ENCODE results near the gene SERTAD1.

The SERTAD1 gene

DNA sequence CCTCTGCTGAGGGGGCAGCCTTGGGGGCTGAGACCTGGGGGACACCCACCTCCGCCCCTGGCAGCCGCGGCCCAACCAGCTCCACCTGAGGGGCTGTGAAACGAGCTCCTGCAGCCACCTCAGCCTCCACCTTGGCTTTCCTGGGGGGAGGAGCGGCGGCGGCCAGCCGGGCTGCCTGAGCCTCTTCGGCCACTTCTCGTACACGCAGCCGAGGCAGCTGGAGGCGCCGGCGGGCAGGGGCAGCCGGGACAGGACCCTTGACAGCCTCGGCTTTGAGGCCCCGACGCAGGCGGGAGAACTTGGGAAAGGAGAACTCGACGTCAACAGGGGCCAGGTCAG lies 28.3 kb downstream of the SERTAD1 start:
- DNase-seq = no peak

DNA sequence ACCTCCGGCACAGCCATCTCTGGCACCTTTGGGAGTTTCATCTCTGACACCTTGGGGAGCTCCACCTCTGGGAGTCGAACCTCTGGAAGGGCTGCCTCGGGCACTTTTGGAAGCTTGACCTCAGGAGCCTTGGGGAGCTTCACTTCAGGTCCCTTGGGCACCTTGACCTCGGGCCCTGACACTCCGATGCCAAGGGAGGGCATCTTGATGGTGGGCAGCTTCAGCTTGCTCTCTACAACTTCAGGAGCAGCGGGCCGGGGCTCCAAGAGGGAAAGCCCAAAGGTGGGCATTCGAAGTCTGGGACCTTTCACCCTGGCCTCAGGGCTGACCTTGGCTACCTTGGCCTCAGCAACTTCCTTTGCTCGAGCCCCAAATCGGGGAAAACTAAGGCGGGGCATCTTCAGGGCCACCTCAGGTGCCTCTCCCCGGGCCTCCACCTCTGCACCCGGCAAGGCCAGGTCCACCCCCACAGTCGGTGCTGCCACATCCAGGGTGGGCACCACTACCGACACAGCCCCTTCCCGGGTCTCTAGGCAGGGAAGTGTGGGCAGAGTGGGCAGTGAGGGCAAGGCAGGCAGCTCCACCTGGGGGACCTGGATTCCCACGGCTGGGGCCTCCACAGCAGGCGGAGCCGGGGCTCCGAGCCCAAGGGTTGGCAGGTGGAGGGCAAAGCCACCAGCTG lies 28.8 kb downstream of the SERTAD1 start:
- no peak for DNase-seq

DNA sequence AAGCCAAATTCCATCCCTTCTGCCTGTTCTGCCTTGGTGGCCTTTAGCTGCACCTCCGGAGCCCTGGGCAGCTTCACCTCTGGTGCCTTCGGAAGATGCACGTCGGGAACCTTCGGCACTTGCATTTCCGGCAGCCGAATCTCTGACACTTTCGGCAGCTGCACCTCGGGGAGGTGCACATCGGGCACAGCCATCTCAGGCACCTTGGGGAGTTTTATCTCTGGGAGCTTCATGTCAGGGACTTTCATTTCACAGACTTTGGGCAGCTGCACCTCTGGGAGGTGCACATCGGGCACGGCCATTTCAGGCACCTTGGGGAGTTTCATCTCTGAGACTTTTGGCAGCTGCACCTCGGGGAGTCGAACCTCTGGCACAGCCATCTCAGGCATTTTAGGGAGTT lies 29.8 kb downstream of the SERTAD1 start:
- DNase-seq = no peak

DNA sequence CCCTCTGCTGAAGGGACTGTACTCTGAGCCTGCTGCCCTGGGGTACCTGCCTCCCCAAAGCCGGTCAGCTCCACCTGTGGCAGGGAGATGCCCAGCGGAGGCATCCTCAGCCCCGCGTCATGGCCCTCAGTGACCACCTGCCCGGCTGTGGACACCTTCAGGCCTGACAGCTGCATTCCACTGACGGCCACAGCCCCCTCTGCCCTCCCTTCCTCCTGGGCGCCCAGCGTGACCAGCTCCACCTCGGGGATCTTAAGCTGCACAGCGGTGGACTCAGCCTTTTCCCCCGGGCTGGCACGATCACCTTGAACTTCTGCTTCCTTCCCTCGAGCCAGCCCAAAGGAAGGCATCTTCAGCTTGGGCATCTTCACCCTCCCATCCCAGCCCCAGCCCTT lies 31.0 kb downstream of the SERTAD1 start:
- DNase-seq = no peak

DNA sequence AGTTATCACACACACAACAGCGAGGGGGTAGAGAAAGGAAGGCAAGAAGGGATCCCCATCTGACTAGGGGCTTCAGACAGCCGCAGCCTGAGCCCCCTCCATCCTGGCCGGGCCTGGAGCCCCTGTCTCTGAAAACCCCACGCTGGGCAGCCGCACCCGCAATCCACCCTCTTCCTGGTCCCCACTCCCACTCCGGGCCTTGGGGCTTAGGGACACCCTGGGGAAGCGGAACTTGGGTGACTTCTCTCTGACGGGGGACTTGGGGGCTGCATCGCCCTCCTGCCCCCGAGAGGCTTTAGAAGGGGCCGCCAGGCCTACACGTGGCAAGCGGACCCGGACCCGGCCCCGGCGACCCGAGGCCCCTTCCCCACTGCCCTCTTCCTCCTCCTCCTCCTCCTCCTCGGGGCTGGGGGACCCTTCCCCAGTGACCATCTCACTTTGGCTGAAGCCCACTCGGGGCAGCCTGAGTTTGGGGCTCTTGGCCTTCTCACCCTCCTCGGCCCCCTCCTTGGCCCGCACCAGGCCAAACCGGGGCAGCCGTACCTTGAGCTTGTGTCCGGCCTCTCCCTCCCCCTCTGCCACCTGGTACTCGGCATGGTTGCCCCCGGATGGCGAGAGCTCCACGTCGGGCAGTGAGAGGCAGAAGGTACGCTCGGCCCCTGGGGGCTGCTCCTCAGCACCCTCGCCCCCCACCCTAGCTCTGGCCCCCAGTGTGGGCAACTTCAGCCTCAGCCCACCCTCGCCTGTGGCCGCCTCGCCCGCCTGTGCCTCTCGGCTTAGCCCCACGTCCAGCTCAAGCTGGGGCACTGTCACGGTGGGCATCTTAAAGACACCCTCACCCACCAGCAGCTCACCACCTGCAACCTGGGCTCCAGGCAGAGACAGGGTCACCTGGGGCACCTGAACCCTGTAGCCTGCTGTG lies 31.6 kb downstream of the SERTAD1 start:
- no peak for DNase-seq

DNA sequence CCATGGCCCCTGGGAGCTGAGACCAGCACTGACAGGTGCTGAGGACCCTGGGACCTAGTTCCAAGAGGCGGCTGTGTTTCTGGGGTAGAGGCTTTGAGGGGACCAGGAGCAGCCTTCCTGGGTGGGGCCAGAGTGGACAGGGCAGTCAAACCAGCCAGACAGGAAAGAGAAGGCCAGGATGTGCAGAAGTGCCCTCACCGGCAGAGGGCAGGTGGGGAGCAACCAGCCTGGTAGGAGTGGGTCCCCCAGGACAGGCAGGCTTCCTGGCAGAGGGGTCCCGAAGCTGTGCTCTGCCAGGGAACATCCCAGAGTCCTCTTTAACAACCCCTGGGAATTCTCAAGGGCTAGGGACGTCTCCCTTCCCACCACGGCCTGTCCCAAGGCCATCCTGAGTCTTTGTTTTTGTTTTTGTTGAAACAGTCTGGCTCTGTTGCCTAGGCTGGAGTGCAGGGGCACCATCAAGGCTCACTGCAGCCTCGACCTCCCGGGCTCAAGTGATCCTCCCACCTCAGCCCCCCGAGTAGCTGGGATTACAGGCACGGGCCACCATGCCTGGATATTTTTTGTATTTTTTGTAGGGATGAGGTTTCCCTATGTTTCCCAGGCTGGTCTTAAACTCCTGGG lies 32.8 kb downstream of the SERTAD1 start:
- DNase-seq = no peak

DNA sequence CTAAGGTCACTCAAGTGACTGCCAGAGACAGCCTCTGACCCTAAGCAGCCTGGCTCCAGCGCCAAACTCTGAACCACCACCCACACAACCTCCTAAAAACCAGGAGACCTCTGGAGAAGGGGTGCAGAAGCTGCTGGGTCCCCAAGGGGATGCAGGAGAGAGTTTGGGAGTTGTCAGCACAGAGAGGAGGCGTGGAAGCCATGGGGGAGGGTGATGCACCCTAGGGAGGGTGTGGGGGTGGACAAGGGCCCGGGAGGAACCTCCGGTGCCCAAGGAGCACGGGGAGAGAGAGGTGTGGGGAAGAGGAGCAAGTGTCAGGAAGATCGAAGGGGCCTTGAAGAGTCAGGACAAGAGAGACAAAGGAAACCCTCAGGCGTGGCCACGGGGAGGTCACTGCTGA lies 33.7 kb downstream of the SERTAD1 start:
- DNase-seq = no peak

DNA sequence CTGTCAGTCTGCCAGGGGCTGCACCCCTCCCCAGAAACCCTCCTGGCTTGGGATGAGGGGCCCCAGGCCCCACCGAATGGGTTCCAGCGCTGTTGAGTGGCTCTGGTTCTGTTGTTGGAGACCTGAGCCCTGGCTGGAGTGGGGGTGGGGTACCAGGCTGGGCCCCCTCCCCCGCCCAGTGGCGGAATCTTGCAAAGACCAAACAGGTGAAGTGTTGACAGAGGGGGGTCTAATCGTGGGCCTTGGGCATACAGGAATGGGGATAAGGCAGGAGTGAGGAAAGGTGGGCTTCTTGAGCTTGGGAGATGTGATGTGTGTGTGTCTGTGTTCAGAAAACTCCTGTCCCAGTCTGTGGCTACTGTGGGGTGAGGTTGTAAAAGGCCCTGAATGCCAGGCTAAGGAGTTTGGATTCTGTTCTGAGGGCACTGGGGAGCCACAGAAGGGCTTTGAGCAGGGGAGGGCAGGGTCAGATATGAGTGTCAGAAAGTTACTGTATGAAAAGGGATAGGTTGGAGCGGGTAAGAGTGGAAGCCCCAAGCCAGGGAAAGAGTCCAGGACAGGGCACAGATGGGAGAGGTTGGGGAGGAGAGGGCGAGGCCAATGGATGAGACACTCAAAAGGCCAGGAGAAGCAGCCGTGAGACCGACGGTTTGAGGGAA lies 35.6 kb downstream of the SERTAD1 start, which contains the start of gene HIPK4:
Gene HIPK4 (minus strand): TSS at position 98 of the 659 bp plus-strand sequence. CDS start 279 bp downstream, outside the sequence.
- DNase-seq = no peak

DNA sequence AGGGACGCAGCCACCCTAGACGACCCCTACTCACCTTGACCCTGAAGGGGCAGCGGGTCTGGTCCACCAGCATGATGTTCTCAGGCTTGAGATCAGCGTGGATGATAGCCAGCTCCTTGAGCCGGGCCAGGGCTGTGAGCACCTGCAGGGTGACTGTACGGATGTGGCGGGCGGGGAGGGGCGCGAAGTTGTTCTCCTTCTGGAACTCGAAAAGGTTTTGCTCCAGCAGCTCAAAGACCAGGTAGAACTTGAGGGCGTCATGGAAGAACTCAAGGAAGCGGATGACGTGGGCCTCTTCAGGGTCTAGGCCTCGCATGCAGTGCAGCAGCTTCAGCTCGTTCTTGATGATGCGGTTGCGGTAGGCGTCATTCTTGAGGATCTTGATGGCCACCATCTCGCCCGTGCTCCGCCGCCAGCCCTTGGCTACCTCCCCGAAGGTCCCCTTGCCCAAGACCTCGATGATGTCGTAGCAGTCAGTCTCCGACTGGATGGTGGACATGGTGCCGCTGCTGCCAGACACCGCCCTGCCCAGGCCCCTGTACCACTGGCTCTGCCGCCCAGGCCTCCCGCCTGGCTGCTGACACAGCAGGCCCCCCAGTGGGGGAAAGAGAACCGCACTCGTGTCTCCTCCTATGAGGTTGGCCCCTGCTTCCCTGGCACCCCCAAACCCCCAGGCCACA lies 36.2 kb downstream of the SERTAD1 start:
- DNase-seq = no peak

DNA sequence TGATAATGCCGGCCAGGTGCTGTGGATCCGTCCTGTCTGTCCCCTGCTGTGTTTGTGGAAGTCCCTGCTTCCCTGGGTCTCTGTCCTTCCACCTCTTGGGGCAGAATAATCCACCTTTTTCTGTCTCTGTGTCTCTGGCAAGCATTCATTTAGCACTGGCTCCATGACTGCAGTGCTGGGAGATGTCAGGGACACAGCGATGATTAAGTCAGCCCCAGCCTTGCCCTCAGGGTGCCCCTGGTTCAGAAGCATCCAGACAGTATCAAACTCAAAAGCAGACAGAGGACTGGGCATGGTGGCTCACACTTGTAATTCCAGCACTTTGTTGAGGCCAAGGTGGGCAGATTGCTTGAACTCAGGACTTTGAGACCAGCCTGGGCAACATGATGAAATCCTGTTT lies 37.3 kb downstream of the SERTAD1 start:
- no peak for DNase-seq

DNA sequence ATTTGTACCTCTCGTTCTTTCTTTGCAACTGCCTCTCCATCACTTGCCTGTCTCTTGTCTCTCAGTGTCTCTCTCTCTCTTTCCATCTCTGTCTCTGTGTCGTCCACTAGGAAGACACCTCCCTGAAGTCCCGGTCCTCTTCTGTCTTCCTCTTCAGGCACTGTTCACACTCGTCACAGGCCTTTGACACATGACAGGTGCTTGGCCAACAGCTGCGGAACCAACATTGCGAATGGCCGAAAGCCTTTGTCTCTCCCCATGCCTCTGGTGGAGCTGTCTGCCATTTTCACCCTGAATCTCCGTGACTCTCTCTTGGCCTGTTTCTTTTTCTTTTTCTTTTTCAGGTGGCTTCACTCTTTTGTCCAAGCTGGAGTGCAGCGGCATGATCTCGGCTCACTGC lies 38.6 kb downstream of the SERTAD1 start:
- DNase-seq = no peak

DNA sequence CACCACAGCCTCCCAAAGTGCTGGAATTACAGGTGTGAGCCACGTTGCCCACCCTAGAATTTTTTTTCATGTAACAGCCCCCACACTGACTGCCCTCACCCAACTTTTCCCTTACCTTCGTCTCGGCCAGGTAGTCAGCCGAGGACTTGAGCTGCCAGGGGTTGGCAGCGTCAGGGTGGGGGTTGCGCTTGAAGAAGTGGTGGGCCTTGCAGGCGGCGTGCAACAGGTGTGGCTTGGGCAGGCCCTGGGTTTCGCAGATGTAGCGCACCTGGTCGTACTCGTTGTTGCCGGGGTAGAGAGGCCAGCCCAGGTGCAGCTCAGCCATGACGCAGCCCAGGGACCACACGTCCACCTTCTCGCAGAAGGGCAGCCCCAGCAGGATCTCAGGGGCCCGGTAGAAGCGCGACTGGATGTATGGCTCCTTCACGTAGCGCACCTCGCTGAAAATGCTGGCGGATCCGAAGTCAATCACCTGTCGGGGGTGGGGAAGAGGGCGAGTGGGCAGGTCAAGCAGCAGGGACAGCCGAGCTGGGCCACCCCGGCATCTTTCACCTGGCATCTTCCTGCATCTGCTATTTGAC lies 42.0 kb downstream of the SERTAD1 start:
- DNase-seq = no peak

DNA sequence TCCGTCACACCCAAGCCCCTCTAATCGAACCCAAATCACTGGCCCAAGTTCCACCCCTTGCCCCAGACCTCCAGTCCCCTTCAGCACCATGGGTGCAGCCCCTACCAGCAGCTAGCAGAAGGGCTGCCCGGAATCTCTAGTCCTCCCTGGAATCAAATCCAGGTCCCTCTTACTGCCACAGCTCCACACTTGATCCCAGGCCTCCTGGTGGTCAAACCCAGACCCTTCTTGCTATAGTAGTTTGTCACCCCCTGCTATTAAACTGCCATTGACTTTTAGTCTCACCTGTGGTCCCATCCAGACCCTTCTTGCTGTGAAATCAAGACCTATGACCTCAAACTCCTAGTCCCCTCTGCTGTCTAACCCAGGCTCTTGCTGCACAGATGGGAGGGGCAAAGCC lies 44.5 kb downstream of the SERTAD1 start:
- no peak for DNase-seq

DNA sequence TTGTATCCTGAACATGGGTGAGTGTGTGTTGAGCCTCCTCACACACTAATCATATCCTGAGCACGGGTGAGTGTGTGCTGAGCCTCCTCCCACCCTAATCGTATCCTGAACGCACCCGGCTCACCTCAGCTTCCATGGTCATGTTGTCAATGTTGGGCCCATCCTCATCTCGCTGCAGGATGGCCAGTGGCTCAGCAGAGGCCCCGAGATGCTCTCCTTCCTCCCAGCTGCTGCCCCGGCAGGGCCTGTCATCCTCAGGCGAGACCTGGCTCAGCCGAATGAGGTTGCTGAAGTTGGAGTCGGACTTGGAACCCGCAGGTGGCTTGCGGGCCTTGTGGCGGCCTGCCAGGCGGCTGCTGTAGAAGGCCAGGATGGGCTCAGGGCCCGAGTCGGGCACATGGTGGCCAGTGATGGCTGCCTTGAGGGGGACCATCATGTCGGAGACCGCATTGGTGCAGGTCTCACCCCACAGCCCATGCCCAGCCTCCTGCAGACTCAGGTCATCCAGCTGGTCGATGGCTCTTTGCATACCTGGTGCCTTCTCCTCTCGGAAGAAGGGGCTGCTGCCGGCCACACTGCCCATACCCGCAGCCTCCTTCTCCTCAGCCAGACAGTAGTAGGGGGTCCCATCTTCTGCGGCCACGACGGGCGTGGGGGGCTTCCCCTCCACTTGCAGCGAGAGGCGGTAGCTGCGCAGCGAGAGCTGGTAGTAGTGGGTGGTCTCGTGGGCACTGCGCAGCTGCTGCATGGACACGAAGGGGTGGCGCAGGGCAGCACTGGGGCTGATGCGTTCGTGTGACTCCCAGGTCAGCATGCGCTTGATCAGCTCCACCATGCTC lies 45.4 kb downstream of the SERTAD1 start:
- no peak for DNase-seq

DNA sequence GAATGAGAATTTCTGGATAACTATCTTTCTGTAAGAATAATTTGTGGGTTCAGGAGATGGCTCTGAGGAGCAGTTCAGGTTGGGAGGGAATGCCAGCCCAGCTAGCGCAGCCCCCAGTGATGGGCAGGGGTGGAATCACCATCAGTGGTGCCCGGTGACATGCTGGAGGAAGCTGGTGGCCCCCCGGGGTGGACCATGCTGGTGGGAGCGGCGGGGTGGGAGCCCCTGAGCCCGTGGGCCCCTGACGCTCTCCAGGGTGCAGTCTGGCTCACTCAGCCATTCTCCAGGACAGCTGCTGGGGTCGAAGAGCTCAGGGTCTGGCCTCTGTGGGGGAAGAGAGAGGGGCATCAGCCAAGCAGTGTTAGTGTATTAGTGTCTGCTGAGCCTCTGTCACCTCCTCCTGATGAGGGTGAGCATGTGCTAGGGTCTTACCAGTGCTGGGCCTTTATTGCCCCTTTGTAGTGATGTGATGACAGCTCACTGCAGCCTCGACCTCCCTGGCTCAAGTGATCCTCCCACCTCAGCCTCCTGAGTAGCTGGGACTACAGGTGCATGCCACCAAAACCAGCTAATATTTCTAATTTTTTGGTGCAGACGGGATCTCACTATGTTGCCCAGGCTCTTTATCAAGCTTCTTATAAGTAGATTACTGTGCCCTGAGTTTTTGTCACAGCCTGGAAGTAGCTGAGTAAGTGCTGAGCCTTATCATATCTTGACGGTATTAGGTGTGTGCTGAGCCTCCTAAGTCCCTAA lies 46.2 kb downstream of the SERTAD1 start:
- no peak for DNase-seq

DNA sequence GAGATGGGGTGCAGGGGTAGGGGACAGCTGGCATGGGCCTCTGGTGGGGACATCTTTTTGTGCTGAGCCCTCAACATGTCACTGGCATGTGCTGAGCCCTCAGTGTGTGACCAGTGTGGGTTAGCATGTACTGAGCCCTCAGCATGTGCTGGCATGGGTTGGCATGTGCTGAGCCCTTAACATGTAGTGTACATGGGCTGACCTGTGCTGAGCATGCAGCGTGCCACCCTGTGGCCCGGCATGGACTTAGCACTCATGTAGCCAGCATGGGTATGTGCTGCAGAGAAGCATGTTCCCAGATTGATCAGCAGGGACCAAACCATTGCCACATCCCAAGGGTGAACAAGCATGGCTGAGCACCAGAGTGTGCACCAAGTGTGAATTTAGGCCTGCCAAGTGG lies 47.3 kb downstream of the SERTAD1 start:
- no peak for DNase-seq

DNA sequence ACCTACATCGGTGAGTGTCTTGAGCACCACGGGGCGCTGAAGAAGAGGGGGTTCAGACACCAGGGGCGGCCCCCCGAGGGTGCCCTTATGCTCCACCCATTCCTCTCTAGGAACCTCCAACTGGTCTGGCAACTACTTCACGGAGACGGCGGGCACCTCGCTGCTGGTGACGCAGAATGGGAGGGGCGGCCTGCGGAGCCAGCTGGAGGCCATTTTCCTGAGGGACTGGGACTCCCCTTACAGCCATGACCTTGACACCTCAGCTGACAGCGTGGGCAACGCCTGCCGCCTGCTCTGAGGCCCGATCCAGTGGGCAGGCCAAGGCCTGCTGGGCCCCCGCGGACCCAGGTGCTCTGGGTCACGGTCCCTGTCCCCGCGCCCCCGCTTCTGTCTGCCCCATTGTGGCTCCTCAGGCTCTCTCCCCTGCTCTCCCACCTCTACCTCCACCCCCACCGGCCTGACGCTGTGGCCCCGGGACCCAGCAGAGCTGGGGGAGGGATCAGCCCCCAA lies 47.9 kb downstream of the SERTAD1 start:
- DNase-seq = no peak

DNA sequence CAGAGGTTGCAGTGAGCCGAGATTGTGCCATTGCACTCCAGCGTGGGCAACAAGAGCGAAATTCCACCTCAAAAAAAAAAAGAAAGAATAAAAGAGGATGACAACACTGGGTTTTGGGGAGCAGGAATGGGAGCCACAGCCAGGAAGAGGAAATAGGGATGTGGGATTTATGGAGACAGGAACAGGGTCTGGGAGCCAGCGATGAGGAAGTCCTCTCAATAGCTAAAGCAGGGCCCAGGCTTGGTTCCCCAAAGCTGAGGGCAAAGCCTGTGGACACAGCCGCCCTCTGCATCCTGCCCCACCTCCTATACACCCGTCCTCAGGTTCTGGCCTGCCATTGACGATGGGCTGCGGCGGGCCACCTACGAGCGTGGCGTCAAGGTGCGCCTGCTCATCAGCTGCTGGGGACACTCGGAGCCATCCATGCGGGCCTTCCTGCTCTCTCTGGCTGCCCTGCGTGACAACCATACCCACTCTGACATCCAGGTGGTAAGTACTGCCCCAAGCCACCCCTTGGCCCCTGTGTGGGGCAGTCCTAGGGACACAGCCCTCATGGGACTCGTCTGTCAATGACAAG lies 49.4 kb downstream of the SERTAD1 start:
- no peak for DNase-seq

DNA sequence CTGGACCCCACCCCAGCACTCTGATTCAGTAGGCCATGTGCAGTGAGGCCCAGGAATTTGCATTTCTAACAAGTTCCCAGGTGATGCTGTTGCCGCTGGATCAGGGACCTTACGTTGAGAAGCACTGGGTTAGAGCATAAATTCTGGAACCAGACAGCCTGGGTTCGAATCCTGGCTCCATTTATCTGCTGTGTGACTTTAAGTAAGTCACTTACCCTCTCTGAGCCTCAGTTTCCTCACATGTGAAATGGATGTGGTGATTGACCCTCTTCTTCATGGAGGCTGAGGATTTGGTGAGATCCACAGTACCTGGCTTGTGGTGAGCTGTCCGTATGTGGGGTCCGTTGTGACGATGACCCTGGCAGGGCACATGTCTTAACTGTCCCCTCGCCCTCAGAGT lies 51.7 kb downstream of the SERTAD1 start:
- no peak for DNase-seq

DNA sequence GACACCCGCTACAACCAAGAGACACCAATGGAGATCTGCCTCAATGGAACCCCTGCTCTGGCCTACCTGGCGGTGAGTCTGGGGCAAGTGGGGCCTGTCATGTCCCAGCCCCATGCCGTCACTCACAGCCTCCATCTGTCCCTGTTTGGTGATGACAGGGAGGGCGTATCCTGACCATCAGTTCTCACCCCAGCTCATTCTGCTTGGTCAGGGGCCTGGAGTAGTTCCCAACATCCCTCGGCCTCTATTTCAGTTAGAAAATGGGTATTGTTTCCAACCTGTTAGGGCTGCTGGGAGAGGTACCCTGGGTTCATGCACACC lies 54.0 kb downstream of the SERTAD1 start:
- DNase-seq = no peak

Measured in activated CD4-positive, alpha-beta T cell treated with anti-CD3 and anti-CD28 coated beads, Interleukin-2, amount 50 U/mL, for 1 hour (primary cell).